H9 (cell line): ENCODE results near the gene ACER3. TPM values are rescaled to one million over a fixed set of nuclear protein-coding genes. Genes with fewer than 3 reads are reported as not detected.
"Not testable (repeated sequence)": the region's sequence is repeated elsewhere in the genome, so short reads cannot be mapped to it uniquely, and the experiment has no call there.

Experiments
- DNase-seq: peaks from one replicate; pipeline ENCODE4 v3.0.0-alpha.2; 2017
- H2AFZ ChIP-seq: one replicate; pipeline ENCODE4 v1.6.1; 2013; ENCODE audit warnings: mild to moderate bottlenecking, low read length, control low read depth, moderate library complexity
- H2AK5ac ChIP-seq: 2 replicates; pipeline ENCODE4 v1.6.1; 2013; ENCODE audit warnings: low read length, control low read depth, mixed read lengths; ENCODE audit not compliant: insufficient read length
- H2BK120ac ChIP-seq: one replicate; pipeline ENCODE4 v1.6.1; 2013; ENCODE audit warnings: low read depth, mild to moderate bottlenecking, low read length, control low read depth, inconsistent platforms; ENCODE audit not compliant: poor library complexity, severe bottlenecking
- H2BK12ac ChIP-seq: 2 replicates; pipeline ENCODE4 v1.6.1; 2013; ENCODE audit warnings: low read length, control low read depth, mixed read lengths, low read depth; ENCODE audit not compliant: insufficient read length
- H2BK15ac ChIP-seq: 2 replicates; pipeline ENCODE4 v1.6.1; 2013; ENCODE audit warnings: low read depth, low read length, control low read depth
- H2BK20ac ChIP-seq: one replicate; pipeline ENCODE4 v1.6.1; 2013; ENCODE audit warnings: low read depth, mild to moderate bottlenecking, low read length, control low read depth, inconsistent platforms; ENCODE audit not compliant: poor library complexity, severe bottlenecking
- H2BK5ac ChIP-seq: 2 replicates; pipeline ENCODE4 v1.6.1; 2013; ENCODE audit warnings: low read length, control low read depth, mixed read lengths; ENCODE audit not compliant: insufficient read length
- H3K14ac ChIP-seq: 2 replicates; pipeline ENCODE4 v1.6.1; 2013; ENCODE audit warnings: low read length, control low read depth; ENCODE audit not compliant: insufficient read depth
- H3K18ac ChIP-seq: 2 replicates; pipeline ENCODE4 v1.6.1; 2013; ENCODE audit warnings: low read depth, mild to moderate bottlenecking, mixed read lengths, low read length, control low read depth; ENCODE audit not compliant: insufficient read length
- H3K23ac ChIP-seq: 2 replicates; pipeline ENCODE4 v1.6.1; 2013; ENCODE audit warnings: low read length, control low read depth, mixed read lengths, low read depth; ENCODE audit not compliant: insufficient read length
- H3K23me2 ChIP-seq: 2 replicates; pipeline ENCODE4 v1.6.1; 2013; ENCODE audit warnings: low read depth, mild to moderate bottlenecking, mixed read lengths, low read length, control low read depth; ENCODE audit not compliant: insufficient read length, poor library complexity, severe bottlenecking
- H3K27ac ChIP-seq: 2 replicates; pipeline ENCODE4 v1.5.1; 2013; ENCODE audit warnings: low read length, control low read depth, mixed read lengths, low read depth; ENCODE audit not compliant: insufficient read length
- H3K27me3 ChIP-seq: 2 replicates; pipeline ENCODE4 v1.6.1; 2013; ENCODE audit warnings: low read length, control low read depth, inconsistent platforms; ENCODE audit not compliant: insufficient read depth
- H3K4ac ChIP-seq: 2 replicates; pipeline ENCODE4 v1.6.1; 2013; ENCODE audit warnings: low read depth, mild to moderate bottlenecking, control low read depth, inconsistent platforms, low read length, moderate library complexity
- H3K4me1 ChIP-seq: 2 replicates; pipeline ENCODE4 v1.6.1; 2013; ENCODE audit warnings: low read length, control low read depth, inconsistent platforms; ENCODE audit not compliant: insufficient read depth
- H3K4me2 ChIP-seq: 2 replicates; pipeline ENCODE4 v1.6.1; 2013; ENCODE audit warnings: low read length, control low read depth, mixed read lengths; ENCODE audit not compliant: insufficient read length, insufficient read depth
- H3K56ac ChIP-seq: 2 replicates; pipeline ENCODE4 v1.6.1; 2013; ENCODE audit warnings: low read depth, mild to moderate bottlenecking, mixed read lengths, low read length, control low read depth; ENCODE audit not compliant: insufficient read length
- H3K79me1 ChIP-seq: 2 replicates; pipeline ENCODE4 v1.6.1; 2013; ENCODE audit warnings: low read depth, mild to moderate bottlenecking, moderate library complexity, low read length, control low read depth, inconsistent platforms; ENCODE audit not compliant: insufficient read depth, poor library complexity, severe bottlenecking
- H3K79me2 ChIP-seq: 2 replicates; pipeline ENCODE4 v1.6.1; 2013; ENCODE audit warnings: low read length, control low read depth, inconsistent platforms; ENCODE audit not compliant: insufficient read depth
- H3K9ac ChIP-seq: 2 replicates; pipeline ENCODE4 v1.6.1; 2013; ENCODE audit warnings: low read length, control low read depth, mixed read lengths; ENCODE audit not compliant: insufficient read length; ENCODE audit errors: extremely low read depth
- H3K9me3 ChIP-seq: one replicate; pipeline ENCODE4 v1.6.1; 2013; ENCODE audit warnings: low read depth, low read length, inconsistent platforms; ENCODE audit not compliant: control insufficient read depth
- H3T11ph ChIP-seq: one replicate; pipeline ENCODE4 v1.6.1; 2013; ENCODE audit warnings: mild to moderate bottlenecking, low read length, control low read depth, inconsistent platforms
- H4K20me1 ChIP-seq: one replicate; pipeline ENCODE4 v1.6.1; 2013; ENCODE audit not compliant: control insufficient read depth, insufficient read length, insufficient read depth
- H4K5ac ChIP-seq: 2 replicates; pipeline ENCODE4 v1.6.1; 2013; ENCODE audit warnings: low read depth, mild to moderate bottlenecking, mixed read lengths, low read length, control low read depth; ENCODE audit not compliant: insufficient read length
- H4K8ac ChIP-seq: replicated peaks from 2 replicates; pipeline ENCODE4 v1.6.1; 2013; ENCODE audit warnings: low read length, control low read depth, mixed read lengths, low read depth; ENCODE audit not compliant: insufficient read length
- H4K91ac ChIP-seq: 2 replicates; pipeline ENCODE4 v1.6.1; 2013; ENCODE audit warnings: low read depth, mild to moderate bottlenecking, moderate library complexity, mixed read lengths, low read length, control low read depth; ENCODE audit not compliant: insufficient read length
- H3K27ac Mint-ChIP-seq, 3 experiments: 2 replicates in 2 of 3; 3 replicates in 1 of 3; pipeline ENCODE4 v1.8.0; 2020 to 2021; ENCODE audit warnings: mixed read lengths in 3 of 3, mild to moderate bottlenecking in 1 of 3, moderate library complexity in 1 of 3
- H3K27me3 Mint-ChIP-seq: 2 replicates; pipeline ENCODE4 v1.8.0; 2021; ENCODE audit warnings: low read depth, mild to moderate bottlenecking, moderate library complexity, mixed read lengths
- H3K36me3 Mint-ChIP-seq, 3 experiments: 2 replicates in 2 of 3; 3 replicates in 1 of 3; pipeline ENCODE4 v1.8.0; 2020 to 2021; ENCODE audit warnings: low read depth in 3 of 3, mixed read lengths in 3 of 3; ENCODE audit not compliant: insufficient read depth in 1 of 3
- H3K4me1 Mint-ChIP-seq, 2 experiments: 2 replicates each; pipeline ENCODE4 v1.8.0; 2020; ENCODE audit warnings: mixed read lengths in 2 of 2
- H3K4me3 Mint-ChIP-seq, 2 experiments: 2 replicates in 1 of 2; 3 replicates in 1 of 2; pipeline ENCODE4 v1.8.0; 2020 to 2021; ENCODE audit warnings: mild to moderate bottlenecking in 2 of 2, mixed read lengths in 2 of 2, moderate library complexity in 1 of 2
- H3K9me3 Mint-ChIP-seq, 2 experiments: 2 replicates in 1 of 2; 3 replicates in 1 of 2; pipeline ENCODE4 v1.8.0; 2020; ENCODE audit warnings: mild to moderate bottlenecking in 2 of 2, mixed read lengths in 2 of 2, moderate library complexity in 1 of 2
- CTCF ChIP-seq: fragments of 200-600 bp; sonication (generic); conservative IDR thresholded peaks from 3 replicates; pipeline ENCODE4 v1.8.0; 2021; ENCODE audit warnings: antibody characterized with exemption, mild to moderate bottlenecking
- WGBS: extraction: QIAGEN DNeasy Blood & Tissue Kit; methylation state at CpG from one replicate; pipeline ENCODE4 v1.1.7; 2013; ENCODE audit warnings: missing lambda C conversion rate, low lambda C conversion rate, mixed read lengths; ENCODE audit not compliant: insufficient read length; ENCODE audit errors: extremely low coverage; 5-methylcytosine and 5-hydroxymethylcytosine counted together
- total RNA-seq: library from RNA; stranded (reverse); gene quantifications from 2 replicates; pipeline ENCODE4 v1.2.1, GENCODE V29; 2021

The ACER3 gene
- total RNA-seq, 1 experiment from 2014 or later = 14.7 TPM

- H3K18ac ChIP-seq = no peak overlapping the region
- H2AK5ac ChIP-seq = no peak overlapping the region
- peaks cover 12% of the 10 kb centered on the region for H3K27me3 Mint-ChIP-seq
- no peak overlapping the region for H4K5ac ChIP-seq
- H2BK20ac ChIP-seq = no peak overlapping the region
- TF ChIP-seq CTCF = no peak
- H3K79me1 ChIP-seq = no peaks in the 10 kb centered on the region
- no peaks in the 10 kb centered on the region for H3K27me3 ChIP-seq
- no peak overlapping the region for H3K23ac ChIP-seq
- no peak overlapping the region for H2BK5ac ChIP-seq
- DNase-seq = no peak
- H3T11ph ChIP-seq = no peak overlapping the region
- H3K4me3 Mint-ChIP-seq = no peak overlapping the region
- H3K4me1 ChIP-seq = no peaks in the 10 kb centered on the region
- H3K56ac ChIP-seq = no peak overlapping the region
- no peaks in the 10 kb centered on the region for H4K20me1 ChIP-seq
- no peak overlapping the region for H3K9ac ChIP-seq
- H3K14ac ChIP-seq = no peak overlapping the region
- H4K91ac ChIP-seq = no peak overlapping the region
- no peak overlapping the region for H2BK12ac ChIP-seq
- H3K4me2 ChIP-seq = no peak overlapping the region
- peaks cover 6 to 16% of the 10 kb centered on the region in 2 experiments; a peak in 4 of 5 replicates for H3K9me3 Mint-ChIP-seq
- H3K23me2 ChIP-seq = no peaks in the 10 kb centered on the region
- H3K4me1 Mint-ChIP-seq = peaks cover 6 to 9% of the 10 kb centered on the region in 2 experiments
- no peaks in the 10 kb centered on the region; a peak in 2 of 7 replicates for H3K36me3 Mint-ChIP-seq
- H3K4ac ChIP-seq = no peak overlapping the region
- H3K27ac Mint-ChIP-seq = no peak overlapping the region
- H2BK120ac ChIP-seq = no peak overlapping the region
- no peak overlapping the region for H3K27ac ChIP-seq
- WGBS = no CpG with 5 or more reads among the region's 4 CpGs
- no peak overlapping the region for H4K8ac ChIP-seq
- H2BK15ac ChIP-seq = no peak overlapping the region
- H3K9me3 ChIP-seq = no peaks in the 10 kb centered on the region
- no peak overlapping the region for H2AFZ ChIP-seq
- no peaks in the 10 kb centered on the region for H3K79me2 ChIP-seq
Observed at GRCh38 chr11:77060234-77060633, 199.5 kb downstream of the ACER3 start.

DNA sequence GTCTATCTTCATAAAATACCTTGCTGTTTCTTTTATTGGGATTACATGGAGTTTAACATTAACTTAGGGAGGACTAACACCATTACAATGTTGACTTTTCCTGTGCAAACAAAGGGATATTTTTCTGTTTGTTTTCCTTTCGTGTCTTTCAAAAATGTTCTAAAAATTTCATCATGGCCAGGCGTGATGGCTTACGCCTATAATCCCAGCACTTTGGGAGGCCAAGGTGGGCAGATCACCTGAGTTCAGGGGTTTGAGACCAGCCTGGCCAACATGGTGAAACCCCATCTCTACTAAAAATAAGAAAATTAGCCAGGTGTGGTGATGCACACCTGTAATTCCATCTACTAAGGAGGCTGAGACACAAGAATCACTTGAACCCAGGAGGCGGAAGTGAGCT, 200.5 kb downstream of the ACER3 start:
- not testable (repeated sequence) for H3K56ac ChIP-seq, H3K9ac ChIP-seq, H2AFZ ChIP-seq, H4K20me1 ChIP-seq, H4K91ac ChIP-seq, H2AK5ac ChIP-seq, H3K27ac ChIP-seq, H3T11ph ChIP-seq, H3K79me2 ChIP-seq, H4K8ac ChIP-seq, H2BK12ac ChIP-seq, H3K27ac Mint-ChIP-seq, H2BK5ac ChIP-seq, H4K5ac ChIP-seq, H2BK120ac ChIP-seq, H3K14ac ChIP-seq, H3K4ac ChIP-seq, H3K18ac ChIP-seq, DNase-seq, H3K4me2 ChIP-seq, H3K27me3 ChIP-seq, H3K36me3 Mint-ChIP-seq, H3K23ac ChIP-seq, H2BK20ac ChIP-seq, H3K79me1 ChIP-seq, H2BK15ac ChIP-seq, H3K4me1 ChIP-seq, H3K4me3 Mint-ChIP-seq, H3K23me2 ChIP-seq, H3K9me3 ChIP-seq
- peaks cover 13% of the 10 kb centered on the region for H3K27me3 Mint-ChIP-seq
- H3K4me1 Mint-ChIP-seq = peaks cover 8 to 14% of the 10 kb centered on the region in 2 experiments
- no CpG with 5 or more reads among the region's 4 CpGs for WGBS
- peaks cover 6 to 11% of the 10 kb centered on the region in 2 experiments; a peak in 3 of 5 replicates for H3K9me3 Mint-ChIP-seq
